Glutamatergic neuron (in vitro differentiated cells): Measurements from ENCODE around the gene GRM1. TPM values are rescaled to one million over a fixed set of nuclear protein-coding genes. Genes with fewer than 3 reads are reported as not detected.

Experiments
- DNase-seq: peaks from one replicate; pipeline ENCODE4 v3.0.0; 2022
- H3K27ac Mint-ChIP-seq: one replicate; pipeline ENCODE4 v1.8.0; 2020; ENCODE audit warnings: mild to moderate bottlenecking, mixed read lengths, inconsistent platforms; ENCODE audit not compliant: unreplicated experiment
- H3K27me3 Mint-ChIP-seq: one replicate; pipeline ENCODE4 v1.8.0; 2020; ENCODE audit warnings: mild to moderate bottlenecking, moderate library complexity, mixed read lengths, inconsistent platforms; ENCODE audit not compliant: unreplicated experiment
- H3K36me3 Mint-ChIP-seq: one replicate; pipeline ENCODE4 v1.8.0; 2020; ENCODE audit warnings: mild to moderate bottlenecking, mixed read lengths, inconsistent platforms; ENCODE audit not compliant: unreplicated experiment
- H3K4me1 Mint-ChIP-seq: one replicate; pipeline ENCODE4 v1.8.0; 2020; ENCODE audit warnings: mild to moderate bottlenecking, low read depth, mixed read lengths, inconsistent platforms; ENCODE audit not compliant: unreplicated experiment
- H3K4me3 Mint-ChIP-seq: one replicate; pipeline ENCODE4 v1.8.0; 2020; ENCODE audit warnings: mild to moderate bottlenecking, mixed read lengths, inconsistent platforms; ENCODE audit not compliant: unreplicated experiment
- H3K9me3 Mint-ChIP-seq: one replicate; pipeline ENCODE4 v1.8.0; 2020; ENCODE audit warnings: mild to moderate bottlenecking, moderate library complexity, mixed read lengths, inconsistent platforms; ENCODE audit not compliant: unreplicated experiment
- CTCF ChIP-seq: fragments of 200-600 bp; sonication (generic); IDR thresholded peaks from one replicate; pipeline ENCODE4 v1.5.0; 2021; ENCODE audit not compliant: partially characterized antibody, unreplicated experiment
- total RNA-seq: library from RNA; stranded (reverse); fragmentation: NEBNext Ultra II Directional; extraction: Animal tissue kit (Norgen Biotek cat#: 25700); gene quantifications from one replicate; pipeline ENCODE4 v1.2.1, GENCODE V29; 2021; ENCODE audit not compliant: unreplicated experiment

The GRM1 gene
- total RNA-seq, 1 donor from 2014 or later: 0.17 TPM

GRCh38 chr6:146041282-146041681, 12.4 kb downstream of the GRM1 start:
- DNase-seq: peak; percentile 50
- Mint-ChIP-seq H3K27ac (no peak overlapping the region), H3K9me3 (no peaks in the 10 kb centered on the region), H3K4me1 (no peaks in the 10 kb centered on the region), H3K36me3 (no peaks in the 10 kb centered on the region), H3K4me3 (no peak overlapping the region), H3K27me3 (no peaks in the 10 kb centered on the region)
- peak; percentile 7 for TF ChIP-seq CTCF

GRCh38 chr6:146047371-146047770, 18.5 kb downstream of the GRM1 start:
- no peak overlapping the region for H3K27ac Mint-ChIP-seq
- DNase-seq: no peak
- H3K4me1 Mint-ChIP-seq: no peaks in the 10 kb centered on the region
- H3K4me3 Mint-ChIP-seq: no peak overlapping the region
- no peak for TF ChIP-seq CTCF
- no peaks in the 10 kb centered on the region for H3K36me3 Mint-ChIP-seq
- H3K27me3 Mint-ChIP-seq: no peaks in the 10 kb centered on the region
- H3K9me3 Mint-ChIP-seq: no peaks in the 10 kb centered on the region

GRCh38 chr6:146050168-146050567, 21.3 kb downstream of the GRM1 start:
- no peaks in the 10 kb centered on the region for H3K9me3 Mint-ChIP-seq
- no peak for DNase-seq
- H3K4me1 Mint-ChIP-seq: no peaks in the 10 kb centered on the region
- no peak for TF ChIP-seq CTCF
- H3K36me3 Mint-ChIP-seq: no peaks in the 10 kb centered on the region
- no peak overlapping the region for H3K4me3 Mint-ChIP-seq
- no peak overlapping the region for H3K27ac Mint-ChIP-seq
- H3K27me3 Mint-ChIP-seq: no peaks in the 10 kb centered on the region

GRCh38 chr6:146056506-146056905, 27.6 kb downstream of the GRM1 start:
- no peaks in the 10 kb centered on the region for H3K4me1 Mint-ChIP-seq
- TF ChIP-seq CTCF: no peak
- DNase-seq: no peak
- no peaks in the 10 kb centered on the region for H3K27me3 Mint-ChIP-seq
- H3K36me3 Mint-ChIP-seq: no peaks in the 10 kb centered on the region
- H3K4me3 Mint-ChIP-seq: no peak overlapping the region
- H3K9me3 Mint-ChIP-seq: no peaks in the 10 kb centered on the region
- H3K27ac Mint-ChIP-seq: no peak overlapping the region

GRCh38 chr6:146065690-146066089, 36.8 kb downstream of the GRM1 start:
- Mint-ChIP-seq H3K4me1 (no peaks in the 10 kb centered on the region), H3K9me3 (no peaks in the 10 kb centered on the region), H3K36me3 (no peaks in the 10 kb centered on the region), H3K27ac (no peak overlapping the region), H3K27me3 (no peaks in the 10 kb centered on the region), H3K4me3 (no peak overlapping the region)
- no peak for DNase-seq
- no peak for TF ChIP-seq CTCF
